ENCODE data around the gene RPS6KA1.

The RPS6KA1 gene

GRCh38 chr1:26538480-26539412 lies 9.2 kb downstream of the RPS6KA1 start:
- TF ChIP-seq, protein P1, sequence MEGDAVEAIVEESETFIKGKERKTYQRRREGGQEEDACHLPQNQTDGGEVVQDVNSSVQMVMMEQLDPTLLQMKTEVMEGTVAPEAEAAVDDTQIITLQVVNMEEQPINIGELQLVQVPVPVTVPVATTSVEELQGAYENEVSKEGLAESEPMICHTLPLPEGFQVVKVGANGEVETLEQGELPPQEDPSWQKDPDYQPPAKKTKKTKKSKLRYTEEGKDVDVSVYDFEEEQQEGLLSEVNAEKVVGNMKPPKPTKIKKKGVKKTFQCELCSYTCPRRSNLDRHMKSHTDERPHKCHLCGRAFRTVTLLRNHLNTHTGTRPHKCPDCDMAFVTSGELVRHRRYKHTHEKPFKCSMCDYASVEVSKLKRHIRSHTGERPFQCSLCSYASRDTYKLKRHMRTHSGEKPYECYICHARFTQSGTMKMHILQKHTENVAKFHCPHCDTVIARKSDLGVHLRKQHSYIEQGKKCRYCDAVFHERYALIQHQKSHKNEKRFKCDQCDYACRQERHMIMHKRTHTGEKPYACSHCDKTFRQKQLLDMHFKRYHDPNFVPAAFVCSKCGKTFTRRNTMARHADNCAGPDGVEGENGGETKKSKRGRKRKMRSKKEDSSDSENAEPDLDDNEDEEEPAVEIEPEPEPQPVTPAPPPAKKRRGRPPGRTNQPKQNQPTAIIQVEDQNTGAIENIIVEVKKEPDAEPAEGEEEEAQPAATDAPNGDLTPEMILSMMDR (IDR thresholded peaks at IDR 0.05; ENCODE audit: low read depth, low read length) = peak; percentile 39
- H3K4me3 ChIP-seq (ENCODE audit: low read depth, low read length) = no peak overlapping the region

DNA sequence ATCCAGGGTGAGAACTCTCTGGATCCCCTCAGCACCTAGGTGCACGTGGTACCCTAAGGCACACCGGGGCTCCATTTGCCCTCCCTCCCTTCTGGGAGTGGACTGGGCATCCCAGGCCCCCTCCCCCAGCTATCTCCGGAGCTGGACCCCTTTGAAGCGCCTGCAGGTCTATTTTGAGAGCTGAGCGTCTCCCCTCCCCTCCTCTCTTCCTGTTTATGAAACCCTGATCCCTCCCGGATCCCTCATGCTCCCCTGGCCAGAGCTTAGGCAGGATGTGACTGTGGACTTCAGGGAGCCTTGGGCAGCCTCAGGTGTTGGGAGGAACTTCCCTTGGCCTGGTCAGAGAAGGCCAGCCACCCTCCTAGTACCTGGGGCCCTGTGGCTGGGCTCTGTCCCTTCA lies 10.2 kb downstream of the RPS6KA1 start:
- TF ChIP-seq, protein P1 (IDR thresholded peaks at IDR 0.05; ENCODE audit: low read depth, low read length) = no peak
- no peak overlapping the region for H3K4me3 ChIP-seq (ENCODE audit: low read depth, low read length)

- TF ChIP-seq, protein P1 (IDR thresholded peaks at IDR 0.05; ENCODE audit: low read depth, low read length) = no peak
- no peak overlapping the region for H3K4me3 ChIP-seq (ENCODE audit: low read depth, low read length)
Measured at GRCh38 chr1:26540351-26540750, 10.8 kb downstream of the RPS6KA1 start.

DNA sequence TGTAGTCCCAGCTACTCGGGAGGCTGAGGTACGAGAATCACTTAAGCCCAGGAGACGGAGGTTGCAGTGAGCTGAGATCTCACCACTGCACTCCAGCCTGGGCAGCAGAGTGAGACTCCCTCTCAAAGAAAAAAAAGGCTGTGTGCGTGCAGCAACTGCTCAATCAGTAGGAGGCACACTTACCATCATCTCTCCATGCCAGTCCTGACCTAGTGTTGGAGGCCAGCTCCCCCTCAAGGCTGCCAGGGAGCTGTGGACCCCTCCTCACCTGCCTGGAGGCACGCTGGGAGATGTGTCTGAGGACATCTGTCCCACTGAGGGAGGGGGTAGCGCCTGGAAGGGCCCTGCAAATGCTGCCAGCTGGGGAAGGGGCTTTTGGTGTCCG lies 11.9 kb downstream of the RPS6KA1 start:
- TF ChIP-seq, protein P1 (IDR thresholded peaks at IDR 0.05; ENCODE audit: low read depth, low read length) = no peak
- H3K4me3 ChIP-seq (ENCODE audit: low read depth, low read length) = no peak overlapping the region

- TF ChIP-seq, protein P1 (IDR thresholded peaks at IDR 0.05; ENCODE audit: low read depth, low read length) = no peak
- H3K4me3 ChIP-seq (ENCODE audit: low read depth, low read length) = no peak overlapping the region
Measured at GRCh38 chr1:26541816-26542711, 12.5 kb downstream of the RPS6KA1 start.

GRCh38 chr1:26542771-26543451 lies 13.3 kb downstream of the RPS6KA1 start:
- TF ChIP-seq, protein P1 (IDR thresholded peaks at IDR 0.05; ENCODE audit: low read depth, low read length) = no peak
- H3K4me3 ChIP-seq (ENCODE audit: low read depth, low read length) = no peak overlapping the region
